Ascending aorta (tissue), 2 donors: ENCODE data around the gene ZMYND8. TPM values are rescaled to one million over a fixed set of nuclear protein-coding genes. Genes with fewer than 3 reads are reported as not detected.
"Not testable (repeated sequence)": the region's sequence is repeated elsewhere in the genome, so short reads cannot be mapped to it uniquely, and the experiment has no call there.

Source experiments
- DNase-seq, 2 donors: peaks; one replicate each; pipeline ENCODE4 v3.0.0-alpha.2; 2019; ENCODE audit warnings: low spot score in 2 of 2
- H3K27ac ChIP-seq, 2 donors: fragments of 200-600 bp; sonication (generic); one replicate each; pipeline ENCODE4 v1.5.1; 2016 to 2017; ENCODE audit warnings: mild to moderate bottlenecking in 1 of 2
- H3K27me3 ChIP-seq: fragments of 200-600 bp; sonication (generic); one replicate; pipeline ENCODE4 v1.5.1; 2017
- H3K36me3 ChIP-seq, 2 donors: fragments of 200-600 bp; sonication (generic); one replicate each; pipeline ENCODE4 v1.5.1; 2016
- H3K4me1 ChIP-seq, 2 donors: fragments of 200-600 bp; sonication (generic); one replicate each; pipeline ENCODE4 v1.5.1; 2016 to 2017; ENCODE audit warnings: mild to moderate bottlenecking in 1 of 2
- H3K4me3 ChIP-seq, 2 donors: fragments of 200-600 bp; sonication (generic); one replicate each; pipeline ENCODE4 v1.5.1; 2016 to 2017; ENCODE audit warnings: mild to moderate bottlenecking in 1 of 2
- H3K9me3 ChIP-seq, 2 donors: fragments of 200-600 bp; sonication (generic); one replicate each; pipeline ENCODE4 v1.5.1; 2016
- CTCF ChIP-seq, 3 experiments: fragments of 200-600 bp in 2 of 3; fragments of 450-650 bp in 1 of 3; sonication (generic) in 2 of 3; IDR thresholded peaks; one replicate each; pipeline ENCODE4 v1.5.1; 2016 to 2019; ENCODE audit warnings: antibody characterized with exemption in 3 of 3, mild to moderate bottlenecking in 1 of 3, moderate library complexity in 1 of 3
- intact Hi-C: fragments of 100-400 bp; cut with DNase I; formaldehyde crosslinking; loops from one replicate; pipeline ENCODE4 v1.15.1; 2023
- total RNA-seq: library from RNA; depleted of rRNA; stranded (reverse); fragments of >200 nt; gene quantifications from one replicate; pipeline ENCODE4 v1.1.0, GENCODE V29; 2016

Gene ZMYND8
- total RNA-seq, 1 donor from 2014 or later: 23.2 TPM

GRCh38 chr20:47289096-47289495 is 67.4 kb downstream of the ZMYND8 start:
- Histone ChIP-seq H3K9me3 (no peaks in the 10 kb centered on the region), H3K36me3 (peaks cover 36 to 68% of the 10 kb centered on the region in 2 donors), H3K4me3 (no peak overlapping the region), H3K27me3 (no peaks in the 10 kb centered on the region), H3K4me1 (no peaks in the 10 kb centered on the region), H3K27ac (no peak overlapping the region)
- no peak for DNase-seq
- intact Hi-C loops: no loop called here
- TF ChIP-seq CTCF (IDR thresholded peaks at IDR 0.05): no peak

- H3K4me1 ChIP-seq, H3K27me3 ChIP-seq, DNase-seq, intact Hi-C loops, H3K27ac ChIP-seq, H3K4me3 ChIP-seq, H3K9me3 ChIP-seq: not testable (repeated sequence)
- H3K36me3 ChIP-seq: peaks cover 38 to 68% of the 10 kb centered on the region in 2 donors
Observed at GRCh38 chr20:47288530-47288929, 68.0 kb downstream of the ZMYND8 start.

- intact Hi-C loops: no loop called here
- peaks cover 39 to 75% of the 10 kb centered on the region in 2 donors for H3K36me3 ChIP-seq
- H3K9me3 ChIP-seq: no peaks in the 10 kb centered on the region
- no peaks in the 10 kb centered on the region for H3K4me1 ChIP-seq
- no peak overlapping the region for H3K27ac ChIP-seq
- no peak overlapping the region for H3K4me3 ChIP-seq
- H3K27me3 ChIP-seq: no peaks in the 10 kb centered on the region
- no peak for TF ChIP-seq CTCF (IDR thresholded peaks at IDR 0.05)
- DNase-seq: no peak
Observed at GRCh38 chr20:47287609-47288144, 68.8 kb downstream of the ZMYND8 start.

- H3K9me3 ChIP-seq: no peaks in the 10 kb centered on the region
- no peak for DNase-seq
- H3K4me1 ChIP-seq: no peaks in the 10 kb centered on the region
- TF ChIP-seq CTCF (IDR thresholded peaks at IDR 0.05): no peak
- intact Hi-C loops: no loop called here
- no peaks in the 10 kb centered on the region for H3K27me3 ChIP-seq
- H3K36me3 ChIP-seq: peaks cover 43 to 78% of the 10 kb centered on the region in 2 donors
- H3K27ac ChIP-seq: no peak overlapping the region
- no peak overlapping the region for H3K4me3 ChIP-seq
Observed at GRCh38 chr20:47286681-47287080, 69.8 kb downstream of the ZMYND8 start.

GRCh38 chr20:47285189-47285588 is 71.3 kb downstream of the ZMYND8 start:
- intact Hi-C loops: no loop called here
- Histone ChIP-seq H3K9me3 (no peaks in the 10 kb centered on the region), H3K27me3 (no peaks in the 10 kb centered on the region), H3K27ac (no peak overlapping the region), H3K4me1 (no peaks in the 10 kb centered on the region), H3K4me3 (no peak overlapping the region), H3K36me3 (peaks cover 39 to 77% of the 10 kb centered on the region in 2 donors)
- TF ChIP-seq CTCF (IDR thresholded peaks at IDR 0.05): no peak
- no peak for DNase-seq

- no peak for DNase-seq
- no peak overlapping the region for H3K27ac ChIP-seq
- no peaks in the 10 kb centered on the region for H3K9me3 ChIP-seq
- intact Hi-C loops: no loop called here
- H3K36me3 ChIP-seq: peaks cover 34 to 73% of the 10 kb centered on the region in 2 donors
- TF ChIP-seq CTCF (IDR thresholded peaks at IDR 0.05): no peak
- no peaks in the 10 kb centered on the region for H3K27me3 ChIP-seq
- H3K4me1 ChIP-seq: no peaks in the 10 kb centered on the region
- no peak overlapping the region for H3K4me3 ChIP-seq
Observed at GRCh38 chr20:47284373-47284772, 72.1 kb downstream of the ZMYND8 start.
